Measurements from ENCODE around the gene EYS. TPM values are rescaled to one million over a fixed set of nuclear protein-coding genes. Genes with fewer than 3 reads are reported as not detected.

EYS gene
- total and polyA plus RNA-seq, 4 donors: 0.08 to 0.63 (median 0.36) TPM

- Histone ChIP-seq H3K27ac (ENCODE audit: low read depth in 1 of 2, low read length in 2 of 2) (no peak overlapping the region), H3K4me1 (ENCODE audit: control insufficient read depth in 4 of 4, insufficient read depth in 4 of 4, low read length in 3 of 4) (no peaks in the 10 kb centered on the region), H3K9me3 (ENCODE audit: control insufficient read depth in 4 of 4, low read length in 3 of 4) (no peaks in the 10 kb centered on the region), H3K4me3 (ENCODE audit: low read depth in 1 of 3, low read length in 3 of 3) (no peak overlapping the region), H3K9ac (ENCODE audit: low read depth in 1 of 2, low read length in 2 of 2) (no peak overlapping the region), H3K27me3 (ENCODE audit: control insufficient read depth in 4 of 4, insufficient read depth in 4 of 4, low read length in 3 of 4) (no peaks in the 10 kb centered on the region), H3K36me3 (ENCODE audit: control insufficient read depth in 4 of 4, insufficient read depth in 3 of 4, low read depth in 1 of 4, low read length in 3 of 4) (no peaks in the 10 kb centered on the region)
- no peak for DNase-seq (ENCODE audit: low spot score)
- TF ChIP-seq MAX (IDR thresholded peaks at IDR 0.05) (no peak), YY1 (IDR thresholded peaks at IDR 0.05) (no peak), CTCF (IDR thresholded peaks at IDR 0.05; ENCODE audit: low read depth, low read length, missing input control) (no peak), TAF1 (conservative IDR thresholded peaks at IDR 0.05) (no peak)
These were observed 1396.8 kb downstream of the EYS start for GRCh38 chr6:64310214-64310613.

- no peak overlapping the region for H3K9ac ChIP-seq (ENCODE audit: low read depth in 1 of 2, low read length in 2 of 2)
- no peak overlapping the region for H3K4me3 ChIP-seq (ENCODE audit: low read depth in 1 of 3, low read length in 3 of 3)
- peaks cover 0 to 2% (median 0%) of the 10 kb centered on the region in 4 donors for H3K27me3 ChIP-seq (ENCODE audit: control insufficient read depth in 4 of 4, insufficient read depth in 4 of 4, low read length in 3 of 4)
- H3K4me1 ChIP-seq (ENCODE audit: control insufficient read depth in 4 of 4, insufficient read depth in 4 of 4, low read length in 3 of 4): no peaks in the 10 kb centered on the region
- peaks cover 0 to 8% (median 3%) of the 10 kb centered on the region in 4 donors for H3K9me3 ChIP-seq (ENCODE audit: control insufficient read depth in 4 of 4, low read length in 3 of 4)
- H3K36me3 ChIP-seq (ENCODE audit: control insufficient read depth in 4 of 4, insufficient read depth in 3 of 4, low read depth in 1 of 4, low read length in 3 of 4): no peaks in the 10 kb centered on the region
- 41% methylated on average over 11 of the region's 11 CpGs for WGBS
- no peak overlapping the region for H3K27ac ChIP-seq (ENCODE audit: low read depth in 1 of 2, low read length in 2 of 2)
- TF ChIP-seq MAX (IDR thresholded peaks at IDR 0.05) (no peak), TAF1 (conservative IDR thresholded peaks at IDR 0.05) (no peak), SP1 (IDR thresholded peaks at IDR 0.05) (no peak), GABPA (IDR thresholded peaks at IDR 0.05 in 1 of 2, conservative IDR thresholded peaks at IDR 0.05 in 1 of 2) (no peak), RXRA (IDR thresholded peaks at IDR 0.05) (no peak), HNF4G (IDR thresholded peaks at IDR 0.05) (no peak), ZBTB33 (IDR thresholded peaks at IDR 0.05) (no peak), HNF4A (conservative IDR thresholded peaks at IDR 0.05) (no peak), NR2F2 (IDR thresholded peaks at IDR 0.05) (no peak)
- DNase-seq (ENCODE audit: low spot score): no peak
These were observed 1405.5 kb downstream of the EYS start for GRCh38 chr6:64301307-64302236.

GRCh38 chr6:64299176-64299575 is 1407.8 kb downstream of the EYS start:
- no peak overlapping the region for H3K4me3 ChIP-seq (ENCODE audit: low read depth in 1 of 3, low read length in 3 of 3)
- no peaks in the 10 kb centered on the region for H3K4me1 ChIP-seq (ENCODE audit: control insufficient read depth in 4 of 4, insufficient read depth in 4 of 4, low read length in 3 of 4)
- H3K27ac ChIP-seq (ENCODE audit: low read depth in 1 of 2, low read length in 2 of 2): no peak overlapping the region
- H3K36me3 ChIP-seq (ENCODE audit: control insufficient read depth in 4 of 4, insufficient read depth in 3 of 4, low read depth in 1 of 4, low read length in 3 of 4): no peaks in the 10 kb centered on the region
- H3K9ac ChIP-seq (ENCODE audit: low read depth in 1 of 2, low read length in 2 of 2): no peak overlapping the region
- 77% methylated on average over 7 of the region's 7 CpGs for WGBS
- H3K27me3 ChIP-seq (ENCODE audit: control insufficient read depth in 4 of 4, insufficient read depth in 4 of 4, low read length in 3 of 4): peaks cover 0 to 2% (median 0%) of the 10 kb centered on the region in 4 donors
- peaks cover 0 to 8% (median 3%) of the 10 kb centered on the region in 4 donors for H3K9me3 ChIP-seq (ENCODE audit: control insufficient read depth in 4 of 4, low read length in 3 of 4)
- DNase-seq (ENCODE audit: low spot score): no peak
- TF ChIP-seq MAX (IDR thresholded peaks at IDR 0.05) (no peak), YY1 (IDR thresholded peaks at IDR 0.05) (no peak), SP1 (IDR thresholded peaks at IDR 0.05) (no peak), FOXA1 (IDR thresholded peaks at IDR 0.05) (no peak), RXRA (IDR thresholded peaks at IDR 0.05) (no peak), TAF1 (conservative IDR thresholded peaks at IDR 0.05) (no peak), EGR1 (IDR thresholded peaks at IDR 0.05; ENCODE audit: low read depth in 2 of 2) (no peak), HNF4G (IDR thresholded peaks at IDR 0.05) (no peak), GABPA (IDR thresholded peaks at IDR 0.05 in 1 of 2, conservative IDR thresholded peaks at IDR 0.05 in 1 of 2) (no peak), ATF3 (IDR thresholded peaks at IDR 0.05) (no peak), REST (IDR thresholded peaks at IDR 0.05) (no peak), FOXA2 (IDR thresholded peaks at IDR 0.05) (no peak), HNF4A (conservative IDR thresholded peaks at IDR 0.05) (no peak)
